Measurements from ENCODE around the gene NR3C2.

The NR3C2 gene

GRCh38 chr4:148255344-148255720, 186.9 kb downstream of the NR3C2 start:
- no peak for DNase-seq

- no peak for DNase-seq
Measured at GRCh38 chr4:148254621-148255343, 187.4 kb downstream of the NR3C2 start.

- no peak for DNase-seq
Measured at GRCh38 chr4:148253768-148254167, 188.4 kb downstream of the NR3C2 start.

- DNase-seq, result no peak
Measured at GRCh38 chr4:148248824-148249223, 193.4 kb downstream of the NR3C2 start.

- no peak for DNase-seq
Measured at GRCh38 chr4:148245015-148245414, 197.2 kb downstream of the NR3C2 start.

GRCh38 chr4:148243837-148244236, 198.4 kb downstream of the NR3C2 start:
- DNase-seq, result no peak

- no peak for DNase-seq
Measured at GRCh38 chr4:148240241-148240640, 202.0 kb downstream of the NR3C2 start.

- no peak for DNase-seq
Measured at GRCh38 chr4:148239494-148239985, 202.7 kb downstream of the NR3C2 start.

- DNase-seq, result no peak
Measured at GRCh38 chr4:148238811-148239493, 203.3 kb downstream of the NR3C2 start.

- no peak for DNase-seq
Measured at GRCh38 chr4:148238086-148238485, 204.1 kb downstream of the NR3C2 start.

- no peak for DNase-seq
Measured at GRCh38 chr4:148235809-148236208, 206.4 kb downstream of the NR3C2 start.

GRCh38 chr4:148229798-148230197, 212.4 kb downstream of the NR3C2 start:
- DNase-seq, result no peak

GRCh38 chr4:148229028-148229427, 213.2 kb downstream of the NR3C2 start:
- DNase-seq, result no peak

GRCh38 chr4:148227147-148227546, 215.1 kb downstream of the NR3C2 start:
- DNase-seq, result no peak

GRCh38 chr4:148226341-148226740, 215.9 kb downstream of the NR3C2 start:
- DNase-seq, result no peak

GRCh38 chr4:148225639-148226038, 216.6 kb downstream of the NR3C2 start:
- DNase-seq, result no peak

GRCh38 chr4:148224476-148224875, 217.7 kb downstream of the NR3C2 start:
- DNase-seq, result no peak

GRCh38 chr4:148222991-148223660, 219.1 kb downstream of the NR3C2 start:
- DNase-seq, result no peak

- no peak for DNase-seq
Measured at GRCh38 chr4:148216866-148217814, 225.1 kb downstream of the NR3C2 start.

- no peak for DNase-seq
Measured at GRCh38 chr4:148216321-148216720, 225.9 kb downstream of the NR3C2 start.

- no peak for DNase-seq
Measured at GRCh38 chr4:148215202-148215601, 227.0 kb downstream of the NR3C2 start.

- no peak for DNase-seq
Measured at GRCh38 chr4:148214529-148215166, 227.6 kb downstream of the NR3C2 start.

All from NCI-H774 (cell line).